ENCODE measurements around the gene TMEM53.

The TMEM53 gene

DNA sequence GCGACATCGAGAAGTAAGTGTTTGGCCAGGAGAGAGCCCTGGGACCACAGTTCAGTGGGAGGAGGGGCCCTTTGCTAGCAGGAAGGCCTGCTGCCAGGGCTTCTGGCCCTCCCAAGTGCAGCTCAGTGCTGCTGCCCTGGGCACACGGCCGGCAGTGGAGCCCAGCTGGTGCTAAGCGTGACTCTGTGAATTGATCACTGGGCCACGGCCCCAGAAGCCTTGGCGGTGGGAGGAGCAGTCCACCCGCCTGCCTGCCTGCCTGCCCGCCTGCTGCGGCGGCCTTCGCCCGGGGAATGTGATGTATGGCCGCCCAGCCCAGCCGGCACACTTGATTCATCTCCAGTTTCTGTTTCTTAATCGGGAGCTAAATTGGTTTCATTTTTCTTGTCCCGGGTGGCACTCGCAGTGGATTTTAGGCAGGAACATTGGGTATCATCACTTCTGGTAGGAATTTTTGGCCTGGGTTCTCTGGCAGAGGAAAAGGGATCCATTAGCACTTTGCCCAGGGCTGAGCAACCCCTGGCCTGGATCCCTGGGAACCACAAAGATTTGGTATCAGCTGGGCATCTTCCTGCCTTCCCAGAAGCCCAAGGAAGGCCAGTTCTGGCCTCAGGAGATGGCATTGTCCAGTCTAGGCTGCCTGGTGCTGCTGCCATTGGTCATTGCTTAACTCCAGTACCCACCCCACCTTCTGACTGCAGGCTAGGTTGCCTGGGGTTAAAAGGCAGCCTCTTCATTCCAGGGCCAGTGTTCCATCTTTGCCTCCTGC lies 28.6 kb downstream of the TMEM53 start:
- peak; percentile 81 to 82 for DNase-seq

DNA sequence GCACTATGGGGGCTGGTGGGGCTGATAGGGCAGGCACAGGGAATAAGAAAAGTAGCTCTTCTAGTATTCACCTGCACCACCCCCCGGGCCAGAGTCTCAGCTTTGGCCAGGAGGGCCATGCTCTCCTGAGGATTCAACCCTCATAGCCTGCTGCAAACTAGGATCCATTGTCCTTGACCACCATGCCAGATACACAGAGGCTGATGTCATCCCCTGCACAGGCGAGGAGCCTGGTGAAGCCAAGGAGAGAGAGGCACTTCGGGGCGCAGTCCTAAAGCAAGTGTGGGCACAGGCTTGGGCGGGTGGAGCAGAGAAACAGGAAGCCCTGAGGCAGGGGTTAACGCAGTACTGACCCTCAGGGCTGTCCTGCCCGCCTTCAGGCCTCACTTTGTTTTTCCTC lies 29.5 kb downstream of the TMEM53 start:
- DNase-seq: no peak

DNA sequence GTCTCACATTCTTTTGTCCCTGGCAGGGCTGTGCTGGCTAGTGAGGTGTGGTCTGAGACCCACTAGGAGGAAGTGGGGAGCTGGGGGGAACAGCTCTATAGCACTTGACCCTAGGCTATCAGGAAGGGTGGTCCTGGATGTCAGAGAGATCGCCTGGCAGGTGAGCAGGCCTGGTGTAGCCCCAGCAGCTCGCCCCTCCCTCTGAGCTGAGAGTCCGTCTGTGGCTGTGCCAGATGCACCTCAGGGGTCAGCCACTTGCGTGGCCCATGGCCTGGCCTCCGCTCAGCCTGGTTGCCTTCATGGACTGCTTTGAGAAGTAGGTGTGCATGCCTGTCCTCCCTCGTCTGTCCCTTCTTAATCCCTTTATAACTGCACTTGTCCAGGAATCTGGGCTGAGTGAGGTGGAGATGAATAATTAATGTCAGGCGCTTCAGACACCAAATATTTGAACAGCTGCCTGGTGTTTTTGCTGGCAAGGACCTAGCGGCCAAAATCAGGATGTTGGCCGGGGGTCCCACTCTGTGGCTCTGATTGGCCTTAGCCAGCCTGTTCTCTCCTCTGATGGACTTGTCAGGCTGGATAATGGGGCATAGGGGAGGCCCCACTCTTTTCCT lies 30.5 kb downstream of the TMEM53 start:
- peak; percentile 87 to 89 for DNase-seq

DNA sequence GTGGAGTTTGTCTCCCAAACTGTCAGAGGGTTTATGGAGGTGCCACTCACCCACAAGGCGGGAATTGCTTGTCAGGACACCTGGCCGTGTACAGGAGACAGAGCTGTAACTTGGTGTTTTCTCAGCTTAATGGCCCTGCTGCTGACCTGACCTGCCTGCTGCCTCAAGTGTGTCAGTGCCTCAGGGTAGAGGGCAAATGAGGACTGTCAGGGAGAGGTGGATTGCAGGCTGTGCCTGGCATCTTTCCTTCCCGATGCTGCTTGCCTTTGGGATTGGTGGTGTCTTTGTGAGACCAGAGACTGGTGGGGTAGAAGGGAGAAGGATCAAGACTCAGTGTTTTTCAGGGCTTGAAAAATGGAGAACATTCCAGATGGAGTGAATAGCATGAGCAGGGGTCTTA lies 31.4 kb downstream of the TMEM53 start:
- no peak for DNase-seq

DNA sequence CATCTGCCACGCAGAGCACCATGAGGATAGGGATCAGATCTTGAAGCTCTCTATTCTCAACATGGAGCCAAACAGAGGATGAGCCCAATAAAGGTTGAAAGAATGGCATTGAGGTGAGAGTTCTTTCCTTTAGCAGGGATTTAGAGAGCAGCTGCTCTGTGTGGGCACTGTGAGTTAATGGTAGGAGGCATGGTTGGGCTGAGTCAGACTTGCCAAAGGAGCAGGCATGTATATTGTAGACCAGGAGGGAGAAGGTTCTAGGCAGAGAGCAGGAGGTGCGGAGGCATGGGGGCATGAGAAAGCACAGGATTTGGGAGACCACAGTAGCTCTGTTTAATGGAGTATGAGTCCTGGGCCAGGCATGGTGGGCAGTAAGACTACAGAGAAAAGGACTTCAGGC lies 32.0 kb downstream of the TMEM53 start:
- peak in 1 of 2 experiments; percentile 23 for DNase-seq

DNA sequence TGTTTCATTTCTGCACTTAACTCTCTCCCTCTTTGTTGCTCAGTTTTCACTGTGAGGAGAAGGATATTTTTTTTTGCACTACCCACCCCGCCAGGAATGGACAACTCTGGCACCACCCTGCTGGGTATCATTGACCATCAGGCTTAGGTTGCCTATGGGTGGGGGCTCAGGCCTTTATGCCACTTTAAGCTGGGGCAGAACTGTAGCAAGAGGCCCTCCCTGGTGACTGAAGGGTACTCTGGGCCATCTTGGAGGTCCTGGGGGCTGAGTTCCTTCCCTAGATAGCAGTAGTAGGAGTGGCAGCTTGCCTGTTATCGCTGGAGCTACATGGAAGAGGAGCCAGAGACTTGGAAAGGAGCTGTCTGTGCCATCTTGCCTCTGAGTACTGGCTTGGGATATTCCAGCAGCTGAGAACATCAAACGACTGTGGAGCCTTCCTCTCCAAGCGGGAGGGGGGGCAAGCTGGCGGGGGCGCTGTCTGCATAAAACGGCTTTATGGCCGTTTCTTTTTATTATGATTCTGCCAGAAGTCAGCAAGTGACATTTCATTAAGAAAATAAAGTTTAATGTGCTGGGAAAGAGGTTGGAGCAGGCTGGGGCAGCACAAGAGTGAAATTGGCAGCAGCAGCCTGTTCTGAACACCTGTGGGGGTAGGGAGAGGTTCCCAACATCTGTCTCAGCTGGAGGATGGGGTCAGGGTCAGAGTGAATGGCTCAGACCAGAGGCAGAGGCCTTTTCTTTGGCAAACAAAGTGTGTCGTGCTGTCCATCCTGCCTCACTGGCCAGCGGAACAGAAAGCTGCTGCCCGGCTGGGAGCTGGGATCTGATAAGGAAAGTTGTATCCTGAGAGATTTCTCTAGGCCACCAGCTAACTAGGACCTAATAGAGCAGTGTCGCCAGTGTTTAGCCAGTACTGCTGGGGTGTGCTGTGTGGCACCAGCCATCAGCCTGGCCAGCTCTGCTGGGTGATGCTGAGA lies 32.9 kb downstream of the TMEM53 start:
- no peak for DNase-seq

DNA sequence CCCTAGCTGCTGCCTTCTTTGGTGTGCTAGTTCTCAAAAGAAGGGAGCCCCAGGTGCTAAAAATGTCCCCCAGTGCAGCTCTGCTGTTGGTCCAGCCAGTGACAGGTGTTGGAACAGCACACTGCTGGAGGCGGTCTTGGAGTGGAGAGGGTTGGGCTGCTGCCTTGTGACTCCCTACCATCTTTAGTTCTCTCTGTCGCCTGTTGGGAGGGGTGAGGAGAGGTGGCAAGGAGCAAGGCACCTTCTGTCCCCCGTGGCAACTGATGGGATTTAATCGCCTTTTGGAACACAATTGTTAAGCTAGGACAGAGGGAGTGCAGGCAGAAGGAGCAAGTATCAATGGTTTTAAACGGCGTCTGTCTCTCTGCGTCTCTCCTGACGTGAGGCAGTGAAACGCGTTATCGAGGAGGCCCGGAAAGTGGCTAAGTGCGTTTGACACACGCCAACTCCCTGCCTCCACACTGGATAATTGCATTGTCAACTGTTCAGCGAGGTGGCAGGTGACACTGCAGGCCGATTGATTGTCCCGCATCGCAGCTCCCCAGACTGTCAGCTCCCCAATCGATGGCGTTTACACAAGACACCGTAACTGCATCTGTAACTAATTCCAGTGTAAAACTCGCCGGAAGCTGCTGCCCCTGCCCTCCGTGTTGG lies 34.0 kb downstream of the TMEM53 start:
- DNase-seq: peak; percentile 42 to 54

DNA sequence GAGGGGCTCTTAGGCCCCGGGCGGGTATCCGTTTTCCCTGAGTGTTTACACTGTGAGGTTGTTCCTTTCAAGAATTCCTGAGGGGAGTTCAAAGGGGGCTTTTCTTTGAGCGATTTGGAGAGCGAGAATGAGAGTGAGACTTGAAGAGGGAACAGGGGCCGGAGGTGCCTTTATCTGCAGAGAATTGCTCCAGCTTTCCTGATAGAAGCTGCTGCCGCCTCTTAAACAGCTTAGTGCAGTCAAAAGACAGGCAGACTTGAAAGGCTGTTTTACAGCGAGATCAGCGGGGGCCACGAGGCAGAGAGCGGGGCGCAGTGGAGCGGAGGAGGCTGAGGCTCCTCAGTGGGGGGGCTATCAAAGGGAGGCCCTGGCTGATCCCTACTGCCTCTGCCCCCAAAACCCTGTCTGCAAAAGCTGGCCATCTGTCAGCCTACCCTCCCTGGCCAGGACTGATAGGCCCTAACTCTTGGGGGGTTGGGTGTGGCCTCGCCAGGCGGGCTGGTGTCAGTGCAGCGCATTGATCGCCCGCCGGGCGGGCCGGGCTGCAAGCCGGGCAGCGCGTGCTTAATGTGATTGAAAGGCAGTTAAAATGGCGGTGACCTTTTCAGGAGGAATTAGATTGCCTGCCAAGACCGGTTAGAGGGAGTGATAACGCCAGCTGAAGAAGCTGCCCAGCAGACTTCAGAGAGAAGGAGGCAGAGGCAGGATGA lies 36.4 kb downstream of the TMEM53 start:
- DNase-seq: no peak

DNA sequence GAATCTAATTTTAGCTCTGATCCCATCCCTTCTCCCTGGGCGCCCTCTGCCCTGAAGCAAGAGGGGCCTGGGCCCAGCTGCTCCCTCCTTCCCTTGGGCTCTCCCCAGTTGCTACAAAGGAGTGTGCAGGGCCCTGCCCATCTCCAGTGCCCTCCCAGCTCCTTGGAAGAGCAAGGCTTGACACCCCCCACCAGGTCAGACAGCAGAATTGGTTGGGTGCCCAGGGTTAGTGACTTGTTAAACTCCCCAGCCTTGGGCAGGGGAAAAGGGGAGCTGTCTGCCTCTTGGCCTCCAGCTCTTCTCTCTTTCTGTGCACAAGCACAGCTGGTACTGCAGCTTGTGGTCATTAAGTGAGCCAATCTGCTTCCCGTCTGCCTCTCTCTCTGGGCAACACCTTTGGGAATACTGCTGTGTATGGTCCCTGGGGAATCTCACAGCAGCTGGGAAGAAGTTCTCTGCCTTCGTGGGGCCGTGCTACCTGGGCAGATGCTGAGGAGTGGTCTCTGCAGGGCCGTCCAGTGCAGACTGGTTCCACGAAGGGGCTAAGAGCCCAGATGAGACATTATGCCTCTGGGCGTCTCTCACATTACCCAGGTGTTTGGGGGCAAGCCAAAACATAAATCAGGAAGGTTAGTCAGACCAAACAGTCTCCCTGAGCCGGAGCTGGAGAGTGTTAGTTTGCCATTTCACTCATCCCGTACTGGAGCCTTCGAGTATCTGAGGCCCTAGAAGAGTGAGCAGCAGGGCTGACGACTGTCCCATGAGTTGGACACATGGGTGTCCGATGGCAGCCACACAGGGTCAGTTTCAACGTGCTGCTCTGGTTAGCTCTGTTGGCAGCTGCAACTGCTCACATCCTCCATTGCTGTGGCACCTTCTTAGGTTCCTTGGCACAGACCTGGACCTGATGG lies 37.3 kb downstream of the TMEM53 start:
- peak; percentile 7 to 15 for DNase-seq

DNA sequence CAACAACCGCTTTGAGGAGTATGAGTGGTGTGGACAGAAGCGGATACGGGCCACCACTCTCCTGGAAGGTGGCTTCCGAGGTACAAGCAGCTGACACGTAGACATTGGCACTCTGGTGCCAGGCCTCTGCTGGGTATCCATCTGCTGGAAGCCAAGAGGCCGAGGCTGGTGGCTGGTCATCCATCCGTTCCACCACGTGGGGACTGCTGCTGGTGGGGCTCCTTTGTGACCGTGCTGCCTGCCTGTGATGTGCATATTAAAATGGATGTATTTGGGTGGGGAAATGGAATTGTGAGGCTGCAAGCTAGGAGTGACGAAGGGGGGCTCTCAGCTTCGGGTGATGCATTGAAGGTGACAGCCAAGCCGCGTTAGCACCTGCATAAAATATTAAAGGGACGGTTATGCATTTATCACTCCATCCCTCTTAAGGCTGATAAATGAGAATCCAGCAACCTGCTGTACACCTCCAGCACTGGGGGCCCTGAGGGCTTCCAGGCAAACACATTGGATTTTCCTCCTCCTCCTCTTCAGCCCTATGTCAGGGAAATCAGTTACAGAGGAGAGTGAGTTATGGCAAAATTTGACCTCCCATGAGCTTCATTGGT lies 38.1 kb downstream of the TMEM53 start:
- no peak for DNase-seq

DNA sequence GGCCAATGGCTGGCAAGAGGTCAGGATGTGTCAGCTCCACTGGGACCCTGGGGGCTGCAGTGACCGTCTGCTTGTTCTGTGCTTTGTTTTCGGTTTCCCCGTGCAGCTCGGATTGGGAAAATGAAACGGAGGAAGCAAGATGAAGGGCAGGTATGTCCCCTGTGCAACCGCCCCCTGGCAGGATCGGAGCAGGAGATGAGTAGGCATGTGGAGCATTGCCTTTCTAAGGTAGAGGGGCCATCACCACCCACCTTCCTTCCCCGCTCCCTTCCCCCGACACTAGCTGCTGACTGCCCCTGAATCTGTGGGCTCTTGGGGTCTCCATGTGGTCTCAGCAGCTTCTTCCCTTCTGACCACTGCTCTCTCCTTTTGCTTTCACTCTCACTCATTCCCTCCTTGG lies 38.8 kb downstream of the TMEM53 start:
- DNase-seq: no peak

DNA sequence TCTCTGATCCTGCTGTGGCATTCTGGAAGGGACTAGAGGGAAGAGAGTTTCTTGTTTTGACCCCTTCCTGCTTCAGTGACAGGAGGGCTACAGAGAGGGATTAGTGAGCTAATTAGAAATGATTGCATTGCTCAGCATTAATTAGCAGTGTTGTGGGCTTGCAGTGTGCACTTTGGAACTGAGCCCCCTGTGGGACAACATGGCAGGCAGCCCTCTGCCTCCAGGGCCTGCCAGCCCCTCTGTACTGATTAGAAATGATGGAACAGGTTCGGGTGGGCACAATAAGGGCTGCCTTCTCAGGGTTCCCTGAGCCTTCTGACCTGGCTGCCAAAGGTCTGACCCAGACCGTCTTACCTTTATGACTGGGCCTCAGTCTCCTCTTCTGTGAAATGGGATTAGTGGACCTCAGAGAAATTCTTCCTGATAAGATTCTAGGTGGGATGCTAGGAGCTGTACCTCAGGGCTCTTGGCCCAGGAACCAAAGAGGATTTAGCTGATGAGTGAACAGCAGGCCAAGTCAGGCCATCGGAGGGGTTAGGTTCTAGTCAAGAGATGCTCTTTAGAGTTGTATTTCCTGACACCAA lies 39.6 kb downstream of the TMEM53 start:
- no peak for DNase-seq

DNA sequence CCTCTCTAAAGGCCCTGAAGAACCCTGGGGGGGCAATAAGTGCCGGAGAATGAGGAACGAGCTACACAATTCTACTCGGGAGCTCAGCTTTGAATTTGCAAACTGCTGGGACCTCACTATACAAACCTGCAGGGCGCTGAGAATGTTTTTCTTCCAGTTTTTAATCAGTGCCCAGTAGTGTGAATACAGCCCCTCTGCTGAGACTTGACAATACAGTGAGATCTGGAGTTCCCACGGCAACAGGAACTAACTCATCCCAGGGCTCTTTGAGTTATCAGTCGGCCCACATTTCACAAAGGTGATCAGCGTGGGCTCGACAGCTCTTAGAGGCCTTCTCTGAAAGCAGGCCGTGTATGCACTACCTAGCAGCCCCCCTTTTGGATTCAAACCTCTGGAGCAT lies 41.7 kb downstream of the TMEM53 start:
- DNase-seq: no peak

DNA sequence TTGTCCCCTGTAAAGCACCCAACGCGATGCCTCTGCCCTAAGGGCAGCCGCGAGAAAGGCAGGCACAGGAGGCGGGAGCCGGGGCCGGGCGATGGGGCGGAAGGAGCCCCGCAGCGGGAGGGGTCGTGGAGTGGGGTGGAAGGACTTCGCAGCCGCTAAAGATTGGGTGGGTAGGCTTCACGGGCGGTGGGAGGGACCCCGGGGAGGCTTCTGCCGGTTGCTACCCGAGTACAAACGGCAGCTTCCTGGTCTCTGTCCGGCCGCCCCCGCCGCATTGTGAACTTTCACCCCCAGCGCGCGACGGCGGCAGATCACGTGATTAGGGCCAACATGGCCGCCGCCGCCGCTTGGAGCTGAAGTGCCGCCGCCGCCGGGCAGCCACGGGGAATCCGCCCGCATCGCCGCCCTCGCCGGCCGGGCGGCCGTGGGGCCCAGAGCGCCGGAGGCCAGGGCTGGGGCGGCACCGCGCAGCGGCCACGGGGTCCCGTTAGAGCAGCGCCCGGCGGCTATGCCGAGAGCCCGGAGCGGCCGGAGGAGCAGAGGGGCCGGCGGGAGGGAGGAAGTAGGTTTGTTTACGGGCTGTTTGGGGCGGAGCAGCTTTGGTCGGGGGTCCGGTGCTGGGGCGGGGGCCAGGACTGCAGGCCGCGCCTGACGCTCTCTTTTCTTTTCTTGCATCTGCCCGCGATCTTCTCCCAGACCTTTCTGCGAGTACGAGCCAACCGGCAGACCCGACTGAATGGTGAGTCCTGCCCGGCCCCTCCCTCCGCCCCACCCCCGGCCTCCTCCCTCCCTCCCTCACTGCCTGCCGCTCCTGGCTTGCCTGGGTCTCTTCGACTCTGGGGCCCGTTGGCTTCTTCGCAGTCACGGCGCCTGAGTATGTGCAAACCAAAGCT lies 42.4 kb downstream of the TMEM53 start:
- DNase-seq: peak; percentile 58 to 72

DNA sequence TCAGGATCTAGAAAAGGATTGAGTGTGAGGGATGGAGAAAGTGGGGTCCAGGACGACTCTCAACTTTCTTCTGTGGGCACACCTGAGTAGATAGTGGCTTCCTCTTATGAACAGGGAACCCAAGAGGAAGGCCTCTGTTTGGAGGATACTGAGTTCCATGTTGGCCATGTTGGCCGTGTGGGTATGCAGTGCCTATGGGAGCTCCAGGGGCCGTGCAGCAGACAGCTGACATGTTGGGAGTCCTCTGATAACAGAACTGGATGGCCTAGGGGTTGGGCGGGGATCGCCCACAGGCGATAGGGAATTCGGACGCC lies 43.0 kb downstream of the TMEM53 start:
- DNase-seq: peak; percentile 39 to 40

DNA sequence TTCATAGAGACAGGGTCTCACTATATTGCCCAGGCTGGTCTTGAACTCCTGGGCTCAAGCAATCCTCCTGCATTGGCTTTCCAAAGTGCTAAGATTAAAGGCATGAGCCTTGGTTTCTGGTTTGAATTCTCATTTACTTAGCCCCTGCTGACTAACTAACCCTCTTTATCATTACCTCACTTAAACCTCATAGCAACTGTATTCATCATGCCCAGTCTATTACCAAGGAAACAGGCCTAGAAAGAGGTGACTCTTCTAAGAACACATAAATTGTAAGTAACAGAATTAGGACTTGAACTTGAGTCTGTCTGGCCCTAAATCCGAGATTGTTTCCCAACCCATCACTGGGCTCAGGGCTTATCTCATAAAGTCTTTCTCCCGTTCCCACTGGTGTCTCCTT lies 44.2 kb downstream of the TMEM53 start:
- no peak for DNase-seq

DNA sequence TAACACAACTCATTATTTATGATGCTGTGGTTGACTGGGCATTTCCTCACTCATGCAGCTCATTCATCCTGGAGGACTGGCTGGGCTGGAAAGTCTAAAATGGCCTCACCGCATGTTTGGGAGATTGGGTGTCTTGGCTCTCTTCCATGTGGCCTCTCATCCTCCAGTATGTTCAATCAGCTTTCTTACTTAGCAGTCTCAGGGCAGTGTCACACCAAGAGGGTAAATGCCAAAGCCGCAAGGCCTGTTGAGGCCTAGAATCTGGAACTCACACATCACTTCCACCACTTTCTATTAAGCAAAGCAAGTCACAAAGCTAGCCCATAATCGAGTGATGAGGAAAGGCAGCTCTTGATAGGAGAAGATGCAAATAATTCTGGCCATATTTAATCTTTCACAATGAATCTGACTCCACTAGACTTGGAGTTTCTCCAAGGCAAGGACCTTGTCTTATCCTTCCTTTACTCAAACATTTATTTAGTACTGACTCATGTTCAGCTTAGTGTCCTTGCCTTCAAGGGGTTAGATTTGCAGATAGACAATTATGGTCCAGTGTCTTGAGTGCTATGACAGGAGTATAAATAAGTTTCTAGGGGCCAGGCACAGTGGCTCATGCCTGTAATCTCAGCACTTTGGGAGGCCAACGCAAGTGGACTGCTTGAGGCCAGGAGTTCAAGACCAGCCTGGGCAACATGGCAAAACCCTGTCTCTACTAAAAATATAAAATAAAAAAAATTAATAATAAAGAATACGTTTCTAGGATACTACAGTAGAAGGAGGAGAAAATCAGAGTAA lies 45.1 kb downstream of the TMEM53 start:
- no peak for DNase-seq

DNA sequence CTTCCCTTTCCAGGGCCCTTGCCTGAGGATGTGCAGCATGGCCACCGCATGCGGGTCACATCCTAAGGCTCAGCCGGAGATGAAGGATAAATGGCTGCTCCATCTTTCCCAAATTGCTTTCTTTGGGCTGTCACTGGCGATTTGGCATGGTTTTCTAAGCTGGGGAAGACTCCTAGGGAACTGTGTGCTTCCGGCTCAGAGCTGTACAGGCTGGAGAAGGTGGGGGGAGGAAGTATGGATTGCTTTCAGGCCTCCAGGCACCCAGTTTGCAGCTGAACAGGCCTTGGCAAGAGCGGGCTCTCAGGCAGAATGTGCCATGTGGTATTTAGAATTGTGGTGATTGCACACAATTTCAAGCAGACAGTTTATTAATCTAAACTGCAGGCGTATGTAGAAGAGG lies 48.9 kb downstream of the TMEM53 start:
- no peak for DNase-seq

Data from SHP77 (cell line).